Peyer's patch (tissue), 4 donors: ENCODE measurements around the gene NTN1. TPM values are rescaled to one million over a fixed set of nuclear protein-coding genes. Genes with fewer than 3 reads are reported as not detected.

Experiments
- DNase-seq, 3 donors: peaks; one replicate each; pipeline ENCODE4 v3.0.0-alpha.2; 2017 to 2019
- H3K27ac ChIP-seq, 4 donors: fragments of 200-600 bp; sonication (generic); one replicate each; pipeline ENCODE4 v1.5.1; 2016 to 2019
- H3K27me3 ChIP-seq, 2 donors: fragments of 200-600 bp; sonication (generic); one replicate each; pipeline ENCODE4 v1.5.1; 2019
- H3K36me3 ChIP-seq, 3 donors: fragments of 200-600 bp; sonication (generic); one replicate each; pipeline ENCODE4 v1.5.1; 2016 to 2019
- H3K4me1 ChIP-seq, 4 donors: fragments of 200-600 bp; sonication (generic); one replicate each; pipeline ENCODE4 v1.5.1; 2016 to 2019
- H3K4me3 ChIP-seq, 4 donors: fragments of 200-600 bp; sonication (generic); 1 replicate in 3 of 4; 2 replicates in 1 of 4; pipeline ENCODE4 v1.5.1; 2016 to 2019; ENCODE audit warnings: mild to moderate bottlenecking in 1 of 4
- H3K9me3 ChIP-seq, 4 donors: fragments of 200-600 bp; sonication (generic); one replicate each; pipeline ENCODE4 v1.5.1; 2016 to 2019; ENCODE audit warnings: mild to moderate bottlenecking in 1 of 4
- CTCF ChIP-seq, 6 experiments: fragments of 450-650 bp in 4 of 6; fragments of 200-600 bp in 2 of 6; sonication (generic) in 1 of 6; IDR thresholded peaks; one replicate each; pipeline ENCODE4 v1.5.1; 2017 to 2019; ENCODE audit warnings: antibody characterized with exemption in 6 of 6, mild to moderate bottlenecking in 3 of 6, moderate library complexity in 1 of 6
- POLR2A ChIP-seq, 2 donors: fragments of 450-650 bp; IDR thresholded peaks; one replicate each; pipeline ENCODE4 v1.5.1; 2017; ENCODE audit warnings: antibody characterized with exemption in 2 of 2, mild to moderate bottlenecking in 2 of 2, moderate library complexity in 2 of 2
- total RNA-seq, 4 donors: library from RNA; depleted of rRNA; stranded (reverse); fragments of >200 nt; gene quantifications; one replicate each; pipeline ENCODE4 v1.1.0, GENCODE V29; 2016

The NTN1 gene
- total RNA-seq, 4 donors from 2014 or later, result 4.0 to 17.3 (median 10.9) TPM

DNA sequence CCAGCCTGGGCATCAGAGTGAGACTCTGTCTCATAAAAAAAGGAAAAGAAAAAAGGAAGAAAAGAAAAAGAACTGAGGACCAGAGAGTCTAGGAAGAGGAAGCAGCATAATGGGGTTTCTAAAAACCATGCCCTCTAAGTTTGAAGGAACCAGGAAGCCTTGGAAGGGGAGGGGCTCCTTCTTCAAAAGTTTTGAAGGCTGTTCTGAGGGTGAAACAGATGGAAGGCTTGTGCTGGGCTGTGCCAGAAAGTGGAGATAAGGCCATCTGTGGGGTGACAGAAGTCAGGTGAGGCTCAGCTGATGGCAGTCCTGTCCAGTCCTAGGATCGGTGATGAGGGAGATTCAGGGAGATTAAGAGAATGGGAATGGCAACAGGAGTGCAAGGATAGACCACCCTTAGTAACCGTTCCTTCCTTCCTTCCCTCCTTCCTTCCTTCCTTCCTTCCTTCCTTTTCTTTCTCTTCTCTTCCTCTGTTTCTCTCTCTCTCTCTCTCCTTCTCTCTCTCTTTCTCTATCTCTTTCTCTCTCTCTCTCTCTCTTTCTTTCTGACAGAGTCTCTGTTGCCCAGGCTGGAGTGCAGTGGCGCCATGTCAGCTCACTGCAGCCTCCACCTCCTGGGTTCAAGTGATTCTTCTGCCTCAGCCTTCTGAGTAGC lies 182.6 kb downstream of the NTN1 start:
- H3K4me3 ChIP-seq, result no peak overlapping the region
- H3K9me3 ChIP-seq, result no peaks in the 10 kb centered on the region
- H3K27me3 ChIP-seq, result no peaks in the 10 kb centered on the region
- no peak overlapping the region for H3K27ac ChIP-seq
- no peak for DNase-seq
- H3K4me1 ChIP-seq, result peaks cover 0 to 21% (median 0%) of the 10 kb centered on the region in 4 donors
- no peaks in the 10 kb centered on the region for H3K36me3 ChIP-seq
- no peak for TF ChIP-seq POLR2A (IDR thresholded peaks at IDR 0.05)
- no peak for TF ChIP-seq CTCF (IDR thresholded peaks at IDR 0.05)

- H3K9me3 ChIP-seq, result no peaks in the 10 kb centered on the region
- DNase-seq, result no peak
- H3K4me3 ChIP-seq, result no peak overlapping the region
- peaks cover 0 to 21% (median 0%) of the 10 kb centered on the region in 4 donors for H3K4me1 ChIP-seq
- H3K27ac ChIP-seq, result no peak overlapping the region
- TF ChIP-seq CTCF (IDR thresholded peaks at IDR 0.05) (no peak), POLR2A (IDR thresholded peaks at IDR 0.05) (no peak)
- H3K36me3 ChIP-seq, result no peaks in the 10 kb centered on the region
- H3K27me3 ChIP-seq, result no peaks in the 10 kb centered on the region
Observed at GRCh38 chr17:9204637-9205329, 183.5 kb downstream of the NTN1 start.

- Histone ChIP-seq H3K27me3 (no peaks in the 10 kb centered on the region), H3K4me3 (no peak overlapping the region), H3K27ac (peak overlapping the region in 3 of 4 donors; percentile 43 to 60 (median 50)), H3K9me3 (no peaks in the 10 kb centered on the region), H3K4me1 (peaks cover 0 to 21% (median 0%) of the 10 kb centered on the region in 4 donors), H3K36me3 (no peaks in the 10 kb centered on the region)
- no peak for TF ChIP-seq CTCF (IDR thresholded peaks at IDR 0.05)
- no peak for TF ChIP-seq POLR2A (IDR thresholded peaks at IDR 0.05)
- peak in 1 of 3 donors; percentile 48 for DNase-seq
Observed at GRCh38 chr17:9205520-9206409, 184.5 kb downstream of the NTN1 start.

GRCh38 chr17:9206410-9206703 lies 185.0 kb downstream of the NTN1 start:
- Histone ChIP-seq H3K27ac (peak overlapping the region in 3 of 4 donors; percentile 43 to 60 (median 50)), H3K27me3 (no peaks in the 10 kb centered on the region), H3K4me3 (no peak overlapping the region), H3K9me3 (no peaks in the 10 kb centered on the region), H3K4me1 (peaks cover 0 to 21% (median 0%) of the 10 kb centered on the region in 4 donors), H3K36me3 (no peaks in the 10 kb centered on the region)
- peak in 1 of 3 donors; percentile 46 for DNase-seq
- no peak for TF ChIP-seq CTCF (IDR thresholded peaks at IDR 0.05)

- H3K27me3 ChIP-seq, result no peaks in the 10 kb centered on the region
- no peaks in the 10 kb centered on the region for H3K9me3 ChIP-seq
- H3K27ac ChIP-seq, result peak overlapping the region in 3 of 4 donors; percentile 43 to 60 (median 50)
- TF ChIP-seq CTCF (IDR thresholded peaks at IDR 0.05), result peak in 3 of 6 experiments; percentile 15 to 25 (median 20)
- no peak for TF ChIP-seq POLR2A (IDR thresholded peaks at IDR 0.05)
- peak in 2 of 3 donors; percentile 73 to 74 for DNase-seq
- H3K4me3 ChIP-seq, result no peak overlapping the region
- H3K4me1 ChIP-seq, result peaks cover 0 to 21% (median 0%) of the 10 kb centered on the region in 4 donors
- no peaks in the 10 kb centered on the region for H3K36me3 ChIP-seq
Observed at GRCh38 chr17:9206741-9207332, 185.5 kb downstream of the NTN1 start.
